GM21367 (cell line): ENCODE measurements around the gene ZNF831.

ENCODE experiments used
- ATAC-seq: cut with Tn5 transposase; IDR thresholded peaks from one replicate; pipeline ENCODE4 v1.9.1; 2021; ENCODE audit not compliant: unreplicated experiment

The ZNF831 gene

GRCh38 chr20:59240006-59240405 is 76.4 kb downstream of the ZNF831 start:
- no peak for ATAC-seq

GRCh38 chr20:59242714-59243626 is 79.3 kb downstream of the ZNF831 start:
- no peak for ATAC-seq

GRCh38 chr20:59246691-59247400 is 83.2 kb downstream of the ZNF831 start:
- no peak for ATAC-seq

GRCh38 chr20:59247731-59248684 is 84.4 kb downstream of the ZNF831 start:
- no peak for ATAC-seq

GRCh38 chr20:59250293-59250692 is 86.7 kb downstream of the ZNF831 start:
- ATAC-seq: no peak

GRCh38 chr20:59253325-59253724 is 89.7 kb downstream of the ZNF831 start:
- no peak for ATAC-seq

GRCh38 chr20:59253779-59254319 is 90.2 kb downstream of the ZNF831 start:
- no peak for ATAC-seq

GRCh38 chr20:59255256-59255655 is 91.6 kb downstream of the ZNF831 start:
- no peak for ATAC-seq

- ATAC-seq: no peak
Measured at GRCh38 chr20:59258221-59258621, 94.6 kb downstream of the ZNF831 start.

GRCh38 chr20:59259946-59260345 is 96.3 kb downstream of the ZNF831 start:
- ATAC-seq: no peak

- ATAC-seq: no peak
Measured at GRCh38 chr20:59265298-59265697, 101.7 kb downstream of the ZNF831 start.

GRCh38 chr20:59268870-59269269 is 105.2 kb downstream of the ZNF831 start:
- ATAC-seq: no peak

- ATAC-seq: no peak
Measured at GRCh38 chr20:59269411-59270025, 105.9 kb downstream of the ZNF831 start.

- no peak for ATAC-seq
Measured at GRCh38 chr20:59270380-59270779, 106.8 kb downstream of the ZNF831 start.

GRCh38 chr20:59273739-59274357 is 110.2 kb downstream of the ZNF831 start:
- ATAC-seq: no peak

- ATAC-seq: no peak
Measured at GRCh38 chr20:59276938-59277337, 113.3 kb downstream of the ZNF831 start.

GRCh38 chr20:59284470-59284869 is 120.8 kb downstream of the ZNF831 start:
- ATAC-seq: no peak

GRCh38 chr20:59289994-59290393 is 126.4 kb downstream of the ZNF831 start:
- no peak for ATAC-seq

- ATAC-seq: no peak
Measured at GRCh38 chr20:59291740-59292383, 128.2 kb downstream of the ZNF831 start.
